RCC 7860 (cell line): ENCODE data around the gene RHOBTB1.
"Not testable (repeated sequence)": the region's sequence is repeated elsewhere in the genome, so short reads cannot be mapped to it uniquely, and the experiment has no call there.

ENCODE experiments used
- DNase-seq: peaks from one replicate; pipeline ENCODE4 v3.0.0-alpha.2; 2015; ENCODE audit warnings: low spot score
- FAIRE-seq: peaks from 2 replicates; lab custom pipeline; 2012; peaks lifted over from hg19 to GRCh38; lab: Jason Lieb, UNC

RHOBTB1 gene

GRCh38 chr10:60944058-60944909 lies at the start of gene RHOBTB1:
Gene RHOBTB1, minus strand, starts transcription at chr10:60944185. Its CDS starts 32,643 bp downstream, at chr10:60911542.
- no peak for FAIRE-seq

GRCh38 chr10:60992636-60993035 lies 48.7 kb upstream of the RHOBTB1 start:
- FAIRE-seq (no peak), DNase-seq (no peak)

More at GRCh38 chr10:60944058-60944909, at the start of gene RHOBTB1:
- DNase-seq: peak; percentile 69

- no peak for FAIRE-seq
- no peak for DNase-seq
These were observed 46.7 kb upstream of the RHOBTB1 start for GRCh38 chr10:60990663-60991062.

GRCh38 chr10:60989400-60989876 lies 45.5 kb upstream of the RHOBTB1 start:
- no peak for FAIRE-seq
- peak; percentile 5 for DNase-seq

- FAIRE-seq (no peak), DNase-seq (no peak)
These were observed 42.8 kb upstream of the RHOBTB1 start for GRCh38 chr10:60986791-60987190.

GRCh38 chr10:60985951-60986350 lies 42.0 kb upstream of the RHOBTB1 start:
- FAIRE-seq (no peak), DNase-seq (no peak)

GRCh38 chr10:60980997-60981396 lies 37.0 kb upstream of the RHOBTB1 start:
- FAIRE-seq: no peak
- no peak for DNase-seq

GRCh38 chr10:60979667-60980104 lies 35.7 kb upstream of the RHOBTB1 start:
- no peak for FAIRE-seq

GRCh38 chr10:60978287-60979115 lies 34.5 kb upstream of the RHOBTB1 start:
- DNase-seq (peak; percentile 88), FAIRE-seq (peak; percentile 92)

More at GRCh38 chr10:60979667-60980104, 35.7 kb upstream of the RHOBTB1 start:
- DNase-seq: no peak

- peak; percentile 71 for DNase-seq
- peak; percentile 93 for FAIRE-seq
These were observed 33.5 kb upstream of the RHOBTB1 start for GRCh38 chr10:60977161-60978122.

GRCh38 chr10:60976687-60977086 lies 32.7 kb upstream of the RHOBTB1 start:
- FAIRE-seq (peak; percentile 56), DNase-seq (no peak)

- DNase-seq: no peak
- FAIRE-seq: no peak
These were observed 31.7 kb upstream of the RHOBTB1 start for GRCh38 chr10:60975716-60976115.

GRCh38 chr10:60974463-60975149 lies 30.6 kb upstream of the RHOBTB1 start:
- peak; percentile 60 for DNase-seq
- FAIRE-seq: peak; percentile 90

- DNase-seq (no peak), FAIRE-seq (no peak)
These were observed 29.1 kb upstream of the RHOBTB1 start for GRCh38 chr10:60973086-60973485.

GRCh38 chr10:60972181-60972580 lies 28.2 kb upstream of the RHOBTB1 start:
- not testable (repeated sequence) for DNase-seq, FAIRE-seq

GRCh38 chr10:60970526-60970925 lies 26.5 kb upstream of the RHOBTB1 start:
- FAIRE-seq (no peak), DNase-seq (no peak)

GRCh38 chr10:60968504-60968903 lies 24.5 kb upstream of the RHOBTB1 start:
- no peak for FAIRE-seq
- no peak for DNase-seq

- peak; percentile 10 for DNase-seq
- peak; percentile 37 for FAIRE-seq
These were observed 24.0 kb upstream of the RHOBTB1 start for GRCh38 chr10:60967854-60968484.

- no peak for FAIRE-seq
These were observed 23.3 kb upstream of the RHOBTB1 start for GRCh38 chr10:60967260-60967659.

More at GRCh38 chr10:60967260-60967659, 23.3 kb upstream of the RHOBTB1 start:
- DNase-seq: no peak
